ENCODE results near the gene SPPL3. TPM values are rescaled to one million over a fixed set of nuclear protein-coding genes. Genes with fewer than 3 reads are reported as not detected.
"Not testable (repeated sequence)": the region's sequence is repeated elsewhere in the genome, so short reads cannot be mapped to it uniquely, and the experiment has no call there.

SPPL3 gene
- total and polyA plus RNA-seq, 2 experiments from 2014 or later, result 20.0 to 67.3 TPM

DNA sequence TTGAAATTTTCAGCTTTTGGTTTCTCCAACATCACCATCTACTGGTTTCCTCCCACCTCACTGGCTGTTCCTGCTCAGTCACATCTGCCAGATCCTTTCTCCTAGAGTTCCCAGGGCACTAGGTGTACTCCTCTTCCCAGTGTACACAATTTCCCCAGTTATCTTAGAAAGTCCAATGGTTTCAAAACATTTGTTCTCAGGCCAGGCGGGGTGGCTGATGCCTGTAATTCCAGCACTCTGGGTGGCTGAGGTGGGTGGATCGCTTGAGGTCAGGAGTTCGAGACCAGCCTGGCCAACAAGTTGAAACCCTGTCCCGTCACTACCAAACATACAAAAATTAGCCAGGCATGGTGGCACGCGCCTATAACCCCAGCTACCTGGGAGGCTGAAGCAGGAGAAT lies 60.7 kb downstream of the SPPL3 start:
- Histone ChIP-seq H2AFZ (no peak overlapping the region), H3K4me2 (no peak overlapping the region), H3K4me3 (no peak overlapping the region), H3K79me2 (peaks cover 93% of the 10 kb centered on the region), H3K27me3 (no peaks in the 10 kb centered on the region), H4K20me1 (ENCODE audit: insufficient read depth, poor library complexity, severe bottlenecking) (peaks cover 59% of the 10 kb centered on the region), H3K4me1 (ENCODE audit: insufficient read depth) (no peaks in the 10 kb centered on the region), H3K36me3 (replicated peaks; ENCODE audit: insufficient read depth, low read depth) (no peaks in the 10 kb centered on the region), H3K9me2 (replicated peaks; ENCODE audit: insufficient read depth) (no peaks in the 10 kb centered on the region), H3K9me3 (ENCODE audit: low read depth) (no peaks in the 10 kb centered on the region), H3K27ac (no peak overlapping the region)
- no peak for DNase-seq (ENCODE audit: low spot score)
- TF ChIP-seq, protein P1, sequence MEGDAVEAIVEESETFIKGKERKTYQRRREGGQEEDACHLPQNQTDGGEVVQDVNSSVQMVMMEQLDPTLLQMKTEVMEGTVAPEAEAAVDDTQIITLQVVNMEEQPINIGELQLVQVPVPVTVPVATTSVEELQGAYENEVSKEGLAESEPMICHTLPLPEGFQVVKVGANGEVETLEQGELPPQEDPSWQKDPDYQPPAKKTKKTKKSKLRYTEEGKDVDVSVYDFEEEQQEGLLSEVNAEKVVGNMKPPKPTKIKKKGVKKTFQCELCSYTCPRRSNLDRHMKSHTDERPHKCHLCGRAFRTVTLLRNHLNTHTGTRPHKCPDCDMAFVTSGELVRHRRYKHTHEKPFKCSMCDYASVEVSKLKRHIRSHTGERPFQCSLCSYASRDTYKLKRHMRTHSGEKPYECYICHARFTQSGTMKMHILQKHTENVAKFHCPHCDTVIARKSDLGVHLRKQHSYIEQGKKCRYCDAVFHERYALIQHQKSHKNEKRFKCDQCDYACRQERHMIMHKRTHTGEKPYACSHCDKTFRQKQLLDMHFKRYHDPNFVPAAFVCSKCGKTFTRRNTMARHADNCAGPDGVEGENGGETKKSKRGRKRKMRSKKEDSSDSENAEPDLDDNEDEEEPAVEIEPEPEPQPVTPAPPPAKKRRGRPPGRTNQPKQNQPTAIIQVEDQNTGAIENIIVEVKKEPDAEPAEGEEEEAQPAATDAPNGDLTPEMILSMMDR (IDR thresholded peaks at IDR 0.05; ENCODE audit: poor library complexity), result no peak
- TF ChIP-seq EZH2 (IDR thresholded peaks at IDR 0.05; ENCODE audit: borderline replicate concordance), result no peak
- no peak for TF ChIP-seq EZH2phosphoT487 (IDR thresholded peaks at IDR 0.05; ENCODE audit: low read depth, severe bottlenecking, unreplicated experiment)
- WGBS (ENCODE audit: low lambda C conversion rate, missing lambda C conversion rate), result 96% methylated on average over 6 of the region's 6 CpGs

DNA sequence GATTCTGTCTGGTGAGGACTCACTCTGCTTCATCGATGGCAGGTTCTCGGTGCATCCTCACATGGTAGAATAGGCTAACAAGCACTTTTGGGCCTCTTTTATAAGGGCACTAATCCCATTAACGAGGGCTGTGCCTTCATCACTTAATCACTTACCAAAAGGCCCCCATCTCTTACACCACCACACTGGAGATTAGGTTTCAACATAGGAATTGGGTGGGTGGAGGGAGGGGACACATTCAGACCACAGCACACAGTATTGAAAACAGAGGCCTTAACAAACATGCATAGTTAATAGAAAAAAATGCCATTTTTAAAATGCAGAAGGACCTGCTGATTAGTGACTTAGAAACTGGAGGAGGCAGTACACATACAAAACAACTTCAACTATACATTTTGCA lies 61.6 kb downstream of the SPPL3 start:
- WGBS (ENCODE audit: low lambda C conversion rate, missing lambda C conversion rate), result 92% methylated on average over 3 of the region's 3 CpGs
- Histone ChIP-seq H3K27me3 (no peaks in the 10 kb centered on the region), H3K9me3 (ENCODE audit: low read depth) (no peaks in the 10 kb centered on the region), H3K4me2 (no peak overlapping the region), H3K4me3 (no peak overlapping the region), H3K36me3 (replicated peaks; ENCODE audit: insufficient read depth, low read depth) (no peaks in the 10 kb centered on the region), H2AFZ (no peak overlapping the region), H3K79me2 (peaks cover 93% of the 10 kb centered on the region), H3K27ac (no peak overlapping the region), H3K4me1 (ENCODE audit: insufficient read depth) (no peaks in the 10 kb centered on the region), H4K20me1 (ENCODE audit: insufficient read depth, poor library complexity, severe bottlenecking) (peaks cover 60% of the 10 kb centered on the region), H3K9me2 (replicated peaks; ENCODE audit: insufficient read depth) (no peaks in the 10 kb centered on the region)
- no peak for DNase-seq (ENCODE audit: low spot score)
- TF ChIP-seq EZH2 (IDR thresholded peaks at IDR 0.05; ENCODE audit: borderline replicate concordance), result no peak
- TF ChIP-seq EZH2phosphoT487 (IDR thresholded peaks at IDR 0.05; ENCODE audit: low read depth, severe bottlenecking, unreplicated experiment), result no peak
- TF ChIP-seq, protein P1 (IDR thresholded peaks at IDR 0.05; ENCODE audit: poor library complexity), result no peak

DNA sequence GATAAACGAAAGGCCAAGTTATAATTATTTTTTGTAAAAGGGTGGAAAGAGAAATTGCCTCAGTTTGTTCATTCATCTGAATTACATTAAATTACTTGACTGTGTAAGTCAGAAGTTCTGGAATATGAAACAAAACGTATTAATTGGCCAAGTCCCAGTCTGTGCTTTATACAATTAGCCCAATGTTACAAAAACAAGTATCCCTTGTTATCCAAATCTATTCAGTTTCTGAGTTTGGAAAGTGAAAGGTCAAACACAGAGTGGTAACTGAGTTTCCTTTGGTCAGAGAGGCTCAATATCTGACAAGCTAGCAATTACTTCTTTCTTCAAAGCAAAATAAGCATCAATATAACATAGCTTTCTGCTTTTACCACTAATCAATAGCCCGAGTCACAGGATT lies 62.6 kb downstream of the SPPL3 start:
- Histone ChIP-seq H3K79me2 (peaks cover 94% of the 10 kb centered on the region), H3K36me3 (replicated peaks; ENCODE audit: insufficient read depth, low read depth) (no peaks in the 10 kb centered on the region), H3K4me3 (no peak overlapping the region), H3K27ac (no peak overlapping the region), H3K4me2 (no peak overlapping the region), H3K27me3 (no peaks in the 10 kb centered on the region), H4K20me1 (ENCODE audit: insufficient read depth, poor library complexity, severe bottlenecking) (peaks cover 57% of the 10 kb centered on the region), H3K4me1 (ENCODE audit: insufficient read depth) (no peaks in the 10 kb centered on the region), H3K9me3 (ENCODE audit: low read depth) (no peaks in the 10 kb centered on the region), H3K9me2 (replicated peaks; ENCODE audit: insufficient read depth) (no peaks in the 10 kb centered on the region), H2AFZ (no peak overlapping the region)
- TF ChIP-seq, protein P1 (IDR thresholded peaks at IDR 0.05; ENCODE audit: poor library complexity), result no peak
- TF ChIP-seq EZH2 (IDR thresholded peaks at IDR 0.05; ENCODE audit: borderline replicate concordance) (no peak), EZH2phosphoT487 (IDR thresholded peaks at IDR 0.05; ENCODE audit: low read depth, severe bottlenecking, unreplicated experiment) (no peak)
- DNase-seq (ENCODE audit: low spot score), result no peak
- 95% methylated on average over 3 of the region's 3 CpGs for WGBS (ENCODE audit: low lambda C conversion rate, missing lambda C conversion rate)

DNA sequence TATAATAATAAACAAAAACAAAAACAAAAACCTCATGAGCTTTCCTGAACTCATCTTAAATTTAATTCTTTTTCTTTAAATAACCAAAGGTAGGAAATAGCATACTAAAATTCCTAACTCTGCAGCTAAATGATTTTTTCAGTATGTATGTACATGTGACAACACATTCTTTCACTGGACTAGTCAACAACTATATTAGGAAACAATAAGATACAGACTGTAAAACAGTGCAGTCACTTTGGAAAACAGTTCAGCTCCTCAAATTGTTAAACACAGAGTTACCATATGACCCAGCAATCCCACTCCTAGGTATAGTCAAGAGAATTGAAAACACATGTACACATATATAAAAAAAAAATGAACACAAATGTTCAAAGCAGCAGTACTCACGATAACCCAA lies 64.7 kb downstream of the SPPL3 start:
- Histone ChIP-seq H4K20me1 (ENCODE audit: insufficient read depth, poor library complexity, severe bottlenecking) (peaks cover 59% of the 10 kb centered on the region), H3K27ac (no peak overlapping the region), H3K4me2 (no peak overlapping the region), H3K4me1 (ENCODE audit: insufficient read depth) (peaks cover 14% of the 10 kb centered on the region), H3K27me3 (no peaks in the 10 kb centered on the region), H3K9me2 (replicated peaks; ENCODE audit: insufficient read depth) (no peaks in the 10 kb centered on the region), H3K79me2 (peaks cover 92% of the 10 kb centered on the region), H3K4me3 (no peak overlapping the region), H3K36me3 (replicated peaks; ENCODE audit: insufficient read depth, low read depth) (no peaks in the 10 kb centered on the region), H3K9me3 (ENCODE audit: low read depth) (no peaks in the 10 kb centered on the region), H2AFZ (no peak overlapping the region)
- no peak for DNase-seq (ENCODE audit: low spot score)
- WGBS (ENCODE audit: low lambda C conversion rate, missing lambda C conversion rate), result 63% methylated on average over 1 of the region's 1 CpG
- TF ChIP-seq, protein P1 (IDR thresholded peaks at IDR 0.05; ENCODE audit: poor library complexity), result no peak
- TF ChIP-seq EZH2 (IDR thresholded peaks at IDR 0.05; ENCODE audit: borderline replicate concordance), result no peak
- TF ChIP-seq EZH2phosphoT487 (IDR thresholded peaks at IDR 0.05; ENCODE audit: low read depth, severe bottlenecking, unreplicated experiment), result no peak

DNA sequence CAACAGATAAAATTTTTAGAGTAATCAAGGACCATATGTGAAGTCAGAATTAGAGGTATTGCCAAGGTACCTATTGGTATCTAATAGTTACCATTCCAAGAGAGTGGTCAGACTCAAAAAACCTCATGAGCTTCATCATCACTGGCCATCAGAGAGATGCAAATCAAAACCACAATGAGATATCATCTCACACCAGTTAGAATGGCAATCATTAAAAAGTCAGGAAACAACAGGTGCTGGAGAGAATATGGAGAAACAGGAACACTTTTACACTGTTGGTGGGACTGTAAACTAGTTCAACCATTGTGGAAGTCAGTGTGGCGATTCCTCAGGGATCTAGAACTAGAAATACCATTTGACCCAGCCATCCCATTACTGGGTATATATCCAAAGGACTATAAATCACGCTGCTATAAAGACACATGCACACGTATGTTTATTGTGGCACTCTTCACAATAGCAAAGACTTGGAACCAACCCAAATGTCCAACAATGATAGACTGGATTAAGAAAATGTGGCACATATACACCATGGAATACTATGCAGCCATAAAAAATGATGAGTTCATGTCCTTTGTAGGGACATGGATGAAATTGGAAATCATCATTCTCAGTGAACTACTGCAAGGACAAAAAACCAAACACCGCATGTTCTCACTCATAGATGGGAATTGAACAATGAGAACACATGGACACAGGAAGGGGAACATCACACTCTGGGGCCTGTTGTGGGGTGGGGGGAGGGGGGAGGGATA lies 65.4 kb downstream of the SPPL3 start:
- peaks cover 92% of the 10 kb centered on the region for H3K79me2 ChIP-seq
- H3K4me1 ChIP-seq (ENCODE audit: insufficient read depth), result peaks cover 19% of the 10 kb centered on the region
- H3K4me3 ChIP-seq; H3K9me3 ChIP-seq (ENCODE audit: low read depth); H3K36me3 ChIP-seq (replicated peaks; ENCODE audit: insufficient read depth, low read depth); H2AFZ ChIP-seq; H3K9me2 ChIP-seq (replicated peaks; ENCODE audit: insufficient read depth); H3K4me2 ChIP-seq; H3K27ac ChIP-seq; H3K27me3 ChIP-seq; DNase-seq (ENCODE audit: low spot score): not testable (repeated sequence)
- 88% methylated on average over 3 of the region's 4 CpGs for WGBS (ENCODE audit: low lambda C conversion rate, missing lambda C conversion rate)
- H4K20me1 ChIP-seq (ENCODE audit: insufficient read depth, poor library complexity, severe bottlenecking), result peaks cover 59% of the 10 kb centered on the region

Data from hepatocyte (in vitro differentiated cells).